ENCODE measurements around the gene NKPD1.

The NKPD1 gene

GRCh38 chr19:45112111-45112827 is 48.5 kb downstream of the NKPD1 start:
- Histone ChIP-seq H3K27me3 (replicated peaks; ENCODE audit: insufficient read depth, low read length) (no peaks in the 10 kb centered on the region), H3K4me2 (ENCODE audit: low read depth, low read length) (no peak overlapping the region), H3F3A (ENCODE audit: insufficient read depth, low read length) (peaks cover 9% of the 10 kb centered on the region; the same call in 1 of the 2 replicates), H3K9me2 (replicated peaks; ENCODE audit: insufficient read depth, low read length) (no peaks in the 10 kb centered on the region), H3K4me3 (ENCODE audit: low read length) (no peak overlapping the region), H2AFZ (ENCODE audit: low read length) (no peak overlapping the region), H3K36me3 (replicated peaks; ENCODE audit: insufficient read depth, low read length) (no peaks in the 10 kb centered on the region), H3K4me1 (ENCODE audit: low read length) (peaks cover 9% of the 10 kb centered on the region), H3K27ac (ENCODE audit: low read length) (no peak overlapping the region), H3K9me3 (replicated peaks; ENCODE audit: insufficient read depth, low read length) (no peaks in the 10 kb centered on the region), H4K20me1 (ENCODE audit: insufficient read depth, low read length) (peaks cover 2% of the 10 kb centered on the region), H3K79me2 (ENCODE audit: low read length) (peaks cover 93% of the 10 kb centered on the region), H3K9ac (ENCODE audit: low read length) (no peak overlapping the region)
- DNase-seq: no peak
- no peak for TF ChIP-seq EZH2phosphoT487 (IDR thresholded peaks at IDR 0.05; ENCODE audit: low read length)
- TF ChIP-seq EZH2 (optimal IDR thresholded peaks at IDR 0.05; ENCODE audit: low read depth, low read length): no peak
- no peak for TF ChIP-seq CTCF (IDR thresholded peaks at IDR 0.05; ENCODE audit: low read length)

Data from MM.1S (cell line).